ENCODE results near the gene RHCG. TPM values are rescaled to one million over a fixed set of nuclear protein-coding genes. Genes with fewer than 3 reads are reported as not detected.

The RHCG gene
- total RNA-seq, 2 donors from 2014 or later: not detected

DNA sequence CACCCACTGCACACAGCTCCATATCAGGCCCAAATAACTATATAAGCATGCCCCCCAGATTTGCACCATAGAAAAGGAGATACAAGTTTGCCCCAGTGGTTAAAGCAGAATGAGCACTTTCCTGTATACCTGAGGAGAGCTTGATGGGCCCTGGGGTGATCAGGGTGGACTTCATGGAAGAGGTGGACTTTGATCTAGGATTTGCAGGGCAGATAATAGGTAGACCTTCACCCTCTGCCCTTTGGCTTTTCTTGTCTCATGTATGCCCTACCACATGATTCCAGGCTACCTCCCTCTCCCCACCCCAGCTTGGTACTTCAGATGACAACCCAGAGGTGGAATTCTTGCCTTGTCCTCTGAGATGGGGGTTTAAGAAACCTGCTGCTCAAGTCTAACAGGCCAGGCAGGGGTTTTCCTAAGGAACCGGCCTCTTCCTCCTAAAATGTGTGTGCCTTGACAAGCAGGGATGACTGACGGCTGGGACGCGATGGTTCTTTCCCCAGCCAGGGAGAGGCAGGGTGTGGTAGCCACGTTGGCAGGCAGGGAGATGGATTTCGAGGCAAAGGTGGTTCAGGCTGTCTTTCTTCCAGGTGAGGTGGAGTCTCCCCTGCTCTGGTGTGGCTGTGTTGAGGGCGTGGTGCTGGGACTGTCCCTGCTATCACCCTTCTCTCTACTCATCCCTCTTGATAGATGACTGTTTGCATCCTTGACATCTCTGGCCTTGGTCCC is 6.6 kb upstream of the RHCG start:
- Histone ChIP-seq H3K27ac (no peak overlapping the region), H3K4me3 (no peak overlapping the region), H3K4me1 (ENCODE audit: control insufficient read depth in 1 of 2, low read depth in 2 of 2) (no peaks in the 10 kb centered on the region), H3K27me3 (replicated peaks; ENCODE audit: insufficient read depth) (no peaks in the 10 kb centered on the region), H3K36me3 (no peaks in the 10 kb centered on the region), H3K9me3 (no peaks in the 10 kb centered on the region)
- no peak for ATAC-seq (ENCODE audit: insufficient number of reproducible peaks, low FRiP score, low read depth)
- no peak for DNase-seq (ENCODE audit: low spot score)
- TF ChIP-seq, protein P1, sequence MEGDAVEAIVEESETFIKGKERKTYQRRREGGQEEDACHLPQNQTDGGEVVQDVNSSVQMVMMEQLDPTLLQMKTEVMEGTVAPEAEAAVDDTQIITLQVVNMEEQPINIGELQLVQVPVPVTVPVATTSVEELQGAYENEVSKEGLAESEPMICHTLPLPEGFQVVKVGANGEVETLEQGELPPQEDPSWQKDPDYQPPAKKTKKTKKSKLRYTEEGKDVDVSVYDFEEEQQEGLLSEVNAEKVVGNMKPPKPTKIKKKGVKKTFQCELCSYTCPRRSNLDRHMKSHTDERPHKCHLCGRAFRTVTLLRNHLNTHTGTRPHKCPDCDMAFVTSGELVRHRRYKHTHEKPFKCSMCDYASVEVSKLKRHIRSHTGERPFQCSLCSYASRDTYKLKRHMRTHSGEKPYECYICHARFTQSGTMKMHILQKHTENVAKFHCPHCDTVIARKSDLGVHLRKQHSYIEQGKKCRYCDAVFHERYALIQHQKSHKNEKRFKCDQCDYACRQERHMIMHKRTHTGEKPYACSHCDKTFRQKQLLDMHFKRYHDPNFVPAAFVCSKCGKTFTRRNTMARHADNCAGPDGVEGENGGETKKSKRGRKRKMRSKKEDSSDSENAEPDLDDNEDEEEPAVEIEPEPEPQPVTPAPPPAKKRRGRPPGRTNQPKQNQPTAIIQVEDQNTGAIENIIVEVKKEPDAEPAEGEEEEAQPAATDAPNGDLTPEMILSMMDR (IDR thresholded peaks at IDR 0.05): no peak

GRCh38 chr15:89501646-89502045 is 5.3 kb upstream of the RHCG start:
- DNase-seq (ENCODE audit: low spot score) (no peak), ATAC-seq (ENCODE audit: insufficient number of reproducible peaks, low FRiP score, low read depth) (no peak)
- Histone ChIP-seq H3K9me3 (no peaks in the 10 kb centered on the region), H3K27me3 (replicated peaks; ENCODE audit: insufficient read depth) (no peaks in the 10 kb centered on the region), H3K36me3 (no peaks in the 10 kb centered on the region), H3K4me1 (ENCODE audit: control insufficient read depth in 1 of 2, low read depth in 2 of 2) (peaks cover 0 to under 1% of the 10 kb centered on the region in 2 donors), H3K27ac (no peak overlapping the region), H3K4me3 (no peak overlapping the region)
- TF ChIP-seq, protein P1 (IDR thresholded peaks at IDR 0.05): no peak

DNA sequence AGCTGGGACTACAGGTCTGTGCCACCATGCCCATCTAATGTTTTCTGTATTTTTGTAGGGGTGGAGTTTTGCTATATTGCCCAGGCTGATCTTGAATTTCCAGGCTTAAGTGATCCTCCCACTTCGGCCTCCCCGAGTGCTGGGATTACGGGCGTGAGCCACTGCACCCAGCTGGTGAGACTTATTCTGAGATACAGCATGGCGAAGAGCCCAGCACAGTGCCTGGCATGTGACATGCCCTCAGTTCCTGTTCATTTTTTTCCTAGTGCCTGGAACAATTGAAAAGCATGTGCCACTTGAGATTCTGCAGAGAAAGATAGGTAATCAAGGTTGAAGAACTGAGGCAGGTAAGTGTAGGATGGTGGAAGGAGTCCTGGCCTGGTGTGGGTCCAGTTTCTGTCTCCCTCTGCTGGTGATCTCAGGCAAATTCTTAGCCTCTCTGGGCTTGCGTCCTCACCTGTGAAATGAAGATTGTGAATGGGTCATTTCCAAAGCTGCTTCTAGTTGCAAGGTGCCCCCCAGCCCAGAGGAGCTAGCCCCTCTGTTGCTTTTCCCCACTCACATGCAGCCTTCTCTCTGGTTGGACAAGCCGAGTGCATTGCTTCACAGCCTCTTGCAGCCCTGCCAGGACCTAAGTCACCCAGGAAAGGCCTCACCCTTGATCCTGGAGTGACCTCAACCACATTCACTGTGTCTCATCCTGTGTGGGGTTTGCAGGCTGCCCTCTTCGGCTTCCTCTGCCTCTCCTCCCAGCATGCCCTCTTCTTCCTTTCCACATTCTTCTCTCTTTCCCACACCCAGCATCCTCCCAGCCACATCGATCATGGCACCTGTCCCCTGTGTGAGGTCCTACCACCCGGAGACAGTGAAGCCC is 4.3 kb upstream of the RHCG start:
- H3K36me3 ChIP-seq: no peaks in the 10 kb centered on the region
- H3K4me1 ChIP-seq (ENCODE audit: control insufficient read depth in 1 of 2, low read depth in 2 of 2): peaks cover 0 to 8% of the 10 kb centered on the region in 2 donors
- no peak overlapping the region for H3K27ac ChIP-seq
- H3K9me3 ChIP-seq: no peaks in the 10 kb centered on the region
- no peak for ATAC-seq (ENCODE audit: insufficient number of reproducible peaks, low FRiP score, low read depth)
- no peak for DNase-seq (ENCODE audit: low spot score)
- H3K4me3 ChIP-seq: no peak overlapping the region
- no peaks in the 10 kb centered on the region for H3K27me3 ChIP-seq (replicated peaks; ENCODE audit: insufficient read depth)
- TF ChIP-seq, protein P1 (IDR thresholded peaks at IDR 0.05): no peak

GRCh38 chr15:89499156-89499555 is 2.8 kb upstream of the RHCG start:
- ATAC-seq (ENCODE audit: insufficient number of reproducible peaks, low FRiP score, low read depth): no peak
- peaks cover 0 to 8% of the 10 kb centered on the region in 2 donors for H3K4me1 ChIP-seq (ENCODE audit: control insufficient read depth in 1 of 2, low read depth in 2 of 2)
- no peak overlapping the region for H3K4me3 ChIP-seq
- no peaks in the 10 kb centered on the region for H3K27me3 ChIP-seq (replicated peaks; ENCODE audit: insufficient read depth)
- H3K27ac ChIP-seq: no peak overlapping the region
- H3K9me3 ChIP-seq: no peaks in the 10 kb centered on the region
- no peak for DNase-seq (ENCODE audit: low spot score)
- H3K36me3 ChIP-seq: no peaks in the 10 kb centered on the region
- TF ChIP-seq, protein P1 (IDR thresholded peaks at IDR 0.05): no peak

GRCh38 chr15:89498574-89498906 is 2.2 kb upstream of the RHCG start:
- TF ChIP-seq, protein P1 (IDR thresholded peaks at IDR 0.05): no peak
- no peaks in the 10 kb centered on the region for H3K9me3 ChIP-seq
- no peaks in the 10 kb centered on the region for H3K36me3 ChIP-seq
- H3K4me3 ChIP-seq: no peak overlapping the region
- no peak for DNase-seq (ENCODE audit: low spot score)
- no peak for ATAC-seq (ENCODE audit: insufficient number of reproducible peaks, low FRiP score, low read depth)
- H3K4me1 ChIP-seq (ENCODE audit: control insufficient read depth in 1 of 2, low read depth in 2 of 2): peaks cover 0 to 8% of the 10 kb centered on the region in 2 donors
- H3K27ac ChIP-seq: no peak overlapping the region
- H3K27me3 ChIP-seq (replicated peaks; ENCODE audit: insufficient read depth): no peaks in the 10 kb centered on the region
